ENCODE data around the gene IFT74.

The IFT74 gene

GRCh38 chr9:26975728-26976707 is 19.8 kb downstream of the IFT74 start:
- DNase-seq = no peak

- no peak for DNase-seq
Observed at GRCh38 chr9:26983340-26983739, 27.1 kb downstream of the IFT74 start.

- DNase-seq = no peak
Observed at GRCh38 chr9:26995810-26996209, 39.6 kb downstream of the IFT74 start.

GRCh38 chr9:27003426-27004077 is 47.3 kb downstream of the IFT74 start:
- DNase-seq = no peak

- DNase-seq = no peak
Observed at GRCh38 chr9:27005491-27005890, 49.3 kb downstream of the IFT74 start, which contains the start of gene LRRC19. LRRC19 (minus strand) TSS chr9:27005672; CDS start chr9:26999694, 5,978 bp downstream.

GRCh38 chr9:27019589-27019988 is 63.4 kb downstream of the IFT74 start:
- no peak for DNase-seq

GRCh38 chr9:27022920-27023319 is 66.7 kb downstream of the IFT74 start:
- DNase-seq = no peak

GRCh38 chr9:27029186-27029585 is 73.0 kb downstream of the IFT74 start:
- DNase-seq = no peak

GRCh38 chr9:27033815-27034403 is 77.7 kb downstream of the IFT74 start:
- DNase-seq = peak; percentile 30

GRCh38 chr9:27037499-27037898 is 81.3 kb downstream of the IFT74 start:
- DNase-seq = no peak

GRCh38 chr9:27041746-27042145 is 85.5 kb downstream of the IFT74 start:
- no peak for DNase-seq

GRCh38 chr9:27042476-27042875 is 86.3 kb downstream of the IFT74 start:
- DNase-seq = no peak

GRCh38 chr9:27043176-27043575 is 87.0 kb downstream of the IFT74 start:
- DNase-seq = no peak

- no peak for DNase-seq
Observed at GRCh38 chr9:27047136-27047535, 90.9 kb downstream of the IFT74 start.

- no peak for DNase-seq
Observed at GRCh38 chr9:27053369-27054022, 97.3 kb downstream of the IFT74 start.

- no peak for DNase-seq
Observed at GRCh38 chr9:27054125-27054524, 97.9 kb downstream of the IFT74 start.

- no peak for DNase-seq
Observed at GRCh38 chr9:27054841-27055240, 98.6 kb downstream of the IFT74 start.

GRCh38 chr9:27059412-27059811 is 103.2 kb downstream of the IFT74 start:
- no peak for DNase-seq

- DNase-seq = no peak
Observed at GRCh38 chr9:27059907-27060306, 103.7 kb downstream of the IFT74 start.

GRCh38 chr9:27065288-27065687 is 109.1 kb downstream of the IFT74 start:
- DNase-seq = no peak

GRCh38 chr9:27073841-27074728 is 117.9 kb downstream of the IFT74 start:
- no peak for DNase-seq

GRCh38 chr9:27078685-27079084 is 122.5 kb downstream of the IFT74 start:
- no peak for DNase-seq

Measured in NCI-H774 (cell line).